GM23338 (cell line): Measurements from ENCODE around the gene DYNLL2. TPM values are rescaled to one million over a fixed set of nuclear protein-coding genes. Genes with fewer than 3 reads are reported as not detected.

Experiments used
- ATAC-seq: fragments of 200-7000 bp; cut with Tn5 transposase; 3 replicates; pipeline ENCODE4 v1.9.1; 2020
- DNase-seq: peaks from one replicate; pipeline ENCODE4 v3.0.0-alpha.2; 2015; ENCODE audit warnings: low spot score
- H2AFZ ChIP-seq: fragments of 200-600 bp; sonication (generic); 2 replicates; pipeline ENCODE4 v1.8.0; 2016; ENCODE audit warnings: antibody characterized with exemption, mild to moderate bottlenecking, moderate library complexity
- H3F3A ChIP-seq: fragments of 200-600 bp; sonication (generic); replicated peaks from 2 replicates; pipeline ENCODE4 v1.8.0; 2017; ENCODE audit warnings: antibody characterized with exemption, mixed run types, low read depth
- H3K27ac ChIP-seq: fragments of 200-600 bp; sonication (generic); 2 replicates; pipeline ENCODE4 v1.6.1; 2016; ENCODE audit warnings: low read depth
- H3K27me3 ChIP-seq: fragments of 200-600 bp; sonication (generic); 2 replicates; pipeline ENCODE4 v1.8.0; 2016; ENCODE audit warnings: mild to moderate bottlenecking, mixed run types, moderate library complexity; ENCODE audit not compliant: insufficient read depth
- H3K36me3 ChIP-seq: fragments of 200-600 bp; sonication (generic); 2 replicates; pipeline ENCODE4 v1.8.0; 2016; ENCODE audit warnings: mild to moderate bottlenecking; ENCODE audit not compliant: insufficient read depth
- H3K4me1 ChIP-seq: fragments of 200-600 bp; sonication (generic); 2 replicates; pipeline ENCODE4 v1.8.0; 2016; ENCODE audit warnings: mild to moderate bottlenecking, moderate library complexity; ENCODE audit not compliant: insufficient read depth
- H3K4me2 ChIP-seq: fragments of 200-600 bp; sonication (generic); 2 replicates; pipeline ENCODE4 v1.7.1; 2017; ENCODE audit warnings: mixed run types
- H3K4me3 ChIP-seq: fragments of 200-600 bp; sonication (generic); 2 replicates; pipeline ENCODE4 v1.6.1; 2016; ENCODE audit warnings: mixed run types
- H3K79me2 ChIP-seq: fragments of 200-600 bp; sonication (generic); replicated peaks from 2 replicates; pipeline ENCODE4 v1.8.0; 2017; ENCODE audit warnings: mild to moderate bottlenecking; ENCODE audit not compliant: insufficient read depth
- H3K9me2 ChIP-seq: fragments of 200-600 bp; sonication (generic); 2 replicates; pipeline ENCODE4 v1.8.0; 2017; ENCODE audit not compliant: insufficient read depth
- H4K20me1 ChIP-seq: fragments of 200-600 bp; sonication (generic); replicated peaks from 2 replicates; pipeline ENCODE4 v1.8.0; 2017; ENCODE audit warnings: mild to moderate bottlenecking; ENCODE audit not compliant: insufficient read depth
- H3K27ac Mint-ChIP-seq: 2 replicates; pipeline ENCODE4 v1.8.0; 2020; ENCODE audit warnings: inconsistent platforms, mild to moderate bottlenecking, moderate library complexity, mixed read lengths
- H3K27me3 Mint-ChIP-seq: 3 replicates; pipeline ENCODE4 v1.8.0; 2022; ENCODE audit warnings: low read depth, mild to moderate bottlenecking, moderate library complexity, mixed read lengths, inconsistent platforms; ENCODE audit not compliant: insufficient read depth, poor library complexity
- H3K36me3 Mint-ChIP-seq: 3 replicates; pipeline ENCODE4 v1.8.0; 2021; ENCODE audit warnings: low read depth, mild to moderate bottlenecking, inconsistent platforms, moderate library complexity, mixed read lengths
- H3K4me1 Mint-ChIP-seq: 3 replicates; pipeline ENCODE4 v1.8.0; 2020; ENCODE audit warnings: mild to moderate bottlenecking, inconsistent platforms, mixed read lengths
- H3K4me3 Mint-ChIP-seq: 3 replicates; pipeline ENCODE4 v1.8.0; 2021; ENCODE audit warnings: moderate library complexity, mild to moderate bottlenecking, inconsistent platforms, mixed read lengths
- H3K9me3 Mint-ChIP-seq: 3 replicates; pipeline ENCODE4 v1.8.0; 2020; ENCODE audit warnings: moderate library complexity, mild to moderate bottlenecking, inconsistent platforms, mixed read lengths
- CREB1 ChIP-seq: fragments of 250-450 bp; sonication (Bioruptor Pico); IDR thresholded peaks from 2 replicates; pipeline ENCODE4 v1.5.0; 2020; ENCODE audit warnings: low read depth, mild to moderate bottlenecking, moderate library complexity
- ETS1 ChIP-seq: IDR thresholded peaks from 2 replicates; pipeline ENCODE4 v1.6.1; 2016; ENCODE audit warnings: antibody characterized with exemption
- EZH2 ChIP-seq: fragments of 200-600 bp; sonication (generic); IDR thresholded peaks from one replicate; pipeline ENCODE4 v1.8.0; 2017; ENCODE audit warnings: antibody characterized with exemption, mild to moderate bottlenecking, low read depth; ENCODE audit not compliant: unreplicated experiment
- EZH2phosphoT487 ChIP-seq: fragments of 200-600 bp; sonication (generic); IDR thresholded peaks from one replicate; pipeline ENCODE4 v1.8.1; 2018; ENCODE audit warnings: antibody characterized with exemption; ENCODE audit not compliant: unreplicated experiment
- NANOG ChIP-seq: IDR thresholded peaks from 2 replicates; pipeline ENCODE4 v1.6.1; 2016; ENCODE audit warnings: antibody characterized with exemption, borderline replicate concordance
- POLR2AphosphoS5 ChIP-seq: IDR thresholded peaks from 2 replicates; pipeline ENCODE4 v1.6.1; 2016; ENCODE audit warnings: antibody characterized with exemption, low read depth
- STAT1 ChIP-seq: IDR thresholded peaks from one replicate; pipeline ENCODE4 v1.6.1; 2016; ENCODE audit warnings: antibody characterized with exemption; ENCODE audit not compliant: unreplicated experiment
- ZNF331 ChIP-seq: fragments of 250-450 bp; sonication (Bioruptor Pico); IDR thresholded peaks from 2 replicates; pipeline ENCODE4 v1.5.0; 2020; ENCODE audit warnings: low read depth, mild to moderate bottlenecking, moderate library complexity
- ZNF462 ChIP-seq: fragments of 250-450 bp; sonication (Bioruptor Pico); IDR thresholded peaks from 2 replicates; pipeline ENCODE4 v1.5.0; 2020; ENCODE audit warnings: mild to moderate bottlenecking, moderate library complexity
- polyA plus RNA-seq: library from polyadenylated mRNA; unstranded; fragments of >200 nt; fragmentation: Nextera tagmentation; extraction: Ambion mirVana; gene quantifications from 2 replicates; pipeline ENCODE4 v1.2.1, GENCODE V29; 2016
- total RNA-seq: library from RNA; depleted of rRNA; stranded (reverse); fragments of >200 nt; shearing (Covaris generic); gene quantifications from 2 replicates; pipeline ENCODE4 v1.2.3, GENCODE V29; 2014
- TF ChIP-seq, protein P1 (sequence below), 2 experiments: fragments of 200-600 bp in 1 of 2; sonication (generic) in 1 of 2; conservative IDR thresholded peaks; 2 replicates each; pipeline versions ENCODE4 v1.5.1 to v1.6.1; 2016 to 2017; ENCODE audit warnings: antibody characterized with exemption in 2 of 2, low read depth in 2 of 2, mild to moderate bottlenecking in 2 of 2, moderate library complexity in 1 of 2

DYNLL2 gene
- total and polyA plus RNA-seq, 2 experiments from 2014 or later = 5.1 to 30.0 TPM

GRCh38 chr17:58117382-58117781 lies 34.2 kb downstream of the DYNLL2 start:
- H3K9me3 Mint-ChIP-seq = no peaks in the 10 kb centered on the region
- Histone ChIP-seq H3K79me2 (no peaks in the 10 kb centered on the region), H3K27ac (no peak overlapping the region), H3F3A (no peaks in the 10 kb centered on the region), H4K20me1 (peaks cover 3% of the 10 kb centered on the region), H3K4me1 (no peaks in the 10 kb centered on the region), H3K27me3 (no peaks in the 10 kb centered on the region), H3K36me3 (no peaks in the 10 kb centered on the region), H3K4me3 (no peak overlapping the region), H3K4me2 (no peak overlapping the region), H3K9me2 (no peaks in the 10 kb centered on the region), H2AFZ (no peak overlapping the region)
- H3K27me3 Mint-ChIP-seq = peaks cover 5% of the 10 kb centered on the region
- DNase-seq (no peak), ATAC-seq (no peak)
- no peak overlapping the region for H3K27ac Mint-ChIP-seq
- H3K36me3 Mint-ChIP-seq = no peaks in the 10 kb centered on the region
- H3K4me1 Mint-ChIP-seq = no peaks in the 10 kb centered on the region
- no peak overlapping the region for H3K4me3 Mint-ChIP-seq
- no peak for TF ChIP-seq ZNF331 (CRISPR knock-in tag)
- no peak for TF ChIP-seq ETS1
- no peak for TF ChIP-seq POLR2AphosphoS5
- no peak for TF ChIP-seq EZH2phosphoT487

DNA sequence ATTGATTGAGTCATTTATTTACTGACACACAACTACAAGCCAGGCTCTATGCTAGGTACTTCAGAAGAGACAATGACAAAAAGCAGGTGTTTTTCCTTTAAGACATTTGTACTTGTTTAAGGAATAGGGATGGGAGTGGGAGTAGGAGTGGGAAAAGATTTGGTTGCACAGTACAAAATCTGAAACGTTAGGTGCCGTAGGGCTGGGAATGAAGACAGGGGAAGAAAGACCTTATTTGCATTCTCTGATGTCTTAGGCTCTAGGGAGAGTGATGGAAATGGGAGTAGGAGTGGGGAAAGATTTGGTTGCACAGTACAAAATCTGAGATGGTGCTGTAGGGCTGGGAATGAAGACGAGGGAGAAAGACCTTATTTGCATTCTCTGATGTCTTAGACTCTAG lies 36.3 kb downstream of the DYNLL2 start:
- Mint-ChIP-seq H3K4me3 (no peak overlapping the region), H3K9me3 (no peaks in the 10 kb centered on the region), H3K36me3 (no peaks in the 10 kb centered on the region), H3K27ac (no peak overlapping the region), H3K4me1 (no peaks in the 10 kb centered on the region), H3K27me3 (peaks cover 4% of the 10 kb centered on the region)
- no peak for DNase-seq
- no peaks in the 10 kb centered on the region for H3K79me2 ChIP-seq
- no peak overlapping the region for H2AFZ ChIP-seq
- no peaks in the 10 kb centered on the region for H3K4me1 ChIP-seq
- H3F3A ChIP-seq = no peaks in the 10 kb centered on the region
- H3K4me3 ChIP-seq = no peak overlapping the region
- H3K9me2 ChIP-seq = no peaks in the 10 kb centered on the region
- peaks cover 3% of the 10 kb centered on the region for H4K20me1 ChIP-seq
- H3K36me3 ChIP-seq = no peaks in the 10 kb centered on the region
- ATAC-seq = no peak
- no peak overlapping the region for H3K27ac ChIP-seq
- H3K4me2 ChIP-seq = no peak overlapping the region
- H3K27me3 ChIP-seq = no peaks in the 10 kb centered on the region
- TF ChIP-seq ZNF331 (CRISPR knock-in tag) (no peak), EZH2 (no peak), STAT1 (no peak), CREB1 (CRISPR knock-in tag) (no peak), ZNF462 (CRISPR knock-in tag) (no peak), ETS1 (no peak), NANOG (no peak), POLR2AphosphoS5 (no peak)
- TF ChIP-seq, protein P1, sequence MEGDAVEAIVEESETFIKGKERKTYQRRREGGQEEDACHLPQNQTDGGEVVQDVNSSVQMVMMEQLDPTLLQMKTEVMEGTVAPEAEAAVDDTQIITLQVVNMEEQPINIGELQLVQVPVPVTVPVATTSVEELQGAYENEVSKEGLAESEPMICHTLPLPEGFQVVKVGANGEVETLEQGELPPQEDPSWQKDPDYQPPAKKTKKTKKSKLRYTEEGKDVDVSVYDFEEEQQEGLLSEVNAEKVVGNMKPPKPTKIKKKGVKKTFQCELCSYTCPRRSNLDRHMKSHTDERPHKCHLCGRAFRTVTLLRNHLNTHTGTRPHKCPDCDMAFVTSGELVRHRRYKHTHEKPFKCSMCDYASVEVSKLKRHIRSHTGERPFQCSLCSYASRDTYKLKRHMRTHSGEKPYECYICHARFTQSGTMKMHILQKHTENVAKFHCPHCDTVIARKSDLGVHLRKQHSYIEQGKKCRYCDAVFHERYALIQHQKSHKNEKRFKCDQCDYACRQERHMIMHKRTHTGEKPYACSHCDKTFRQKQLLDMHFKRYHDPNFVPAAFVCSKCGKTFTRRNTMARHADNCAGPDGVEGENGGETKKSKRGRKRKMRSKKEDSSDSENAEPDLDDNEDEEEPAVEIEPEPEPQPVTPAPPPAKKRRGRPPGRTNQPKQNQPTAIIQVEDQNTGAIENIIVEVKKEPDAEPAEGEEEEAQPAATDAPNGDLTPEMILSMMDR (conservative IDR thresholded peaks at IDR 0.05; ENCODE audit: low read depth in 2 of 2) = no peak
